Astrocyte (in vitro differentiated cells and primary cell): ENCODE results near the gene MICAL3.

Source experiments
- EZH2 ChIP-seq: IDR thresholded peaks from 2 replicates; pipeline ENCODE4 v1.6.1; 2012; ENCODE audit warnings: mild to moderate bottlenecking, low read length, inconsistent platforms; ENCODE audit not compliant: insufficient read depth
- TF ChIP-seq, protein P1 (sequence below): IDR thresholded peaks from 2 replicates; pipeline ENCODE4 v1.5.1; 2011; ENCODE audit warnings: low read depth, mild to moderate bottlenecking, inconsistent platforms, low read length, moderate library complexity; ENCODE audit not compliant: insufficient read depth

- TF ChIP-seq, protein P1, sequence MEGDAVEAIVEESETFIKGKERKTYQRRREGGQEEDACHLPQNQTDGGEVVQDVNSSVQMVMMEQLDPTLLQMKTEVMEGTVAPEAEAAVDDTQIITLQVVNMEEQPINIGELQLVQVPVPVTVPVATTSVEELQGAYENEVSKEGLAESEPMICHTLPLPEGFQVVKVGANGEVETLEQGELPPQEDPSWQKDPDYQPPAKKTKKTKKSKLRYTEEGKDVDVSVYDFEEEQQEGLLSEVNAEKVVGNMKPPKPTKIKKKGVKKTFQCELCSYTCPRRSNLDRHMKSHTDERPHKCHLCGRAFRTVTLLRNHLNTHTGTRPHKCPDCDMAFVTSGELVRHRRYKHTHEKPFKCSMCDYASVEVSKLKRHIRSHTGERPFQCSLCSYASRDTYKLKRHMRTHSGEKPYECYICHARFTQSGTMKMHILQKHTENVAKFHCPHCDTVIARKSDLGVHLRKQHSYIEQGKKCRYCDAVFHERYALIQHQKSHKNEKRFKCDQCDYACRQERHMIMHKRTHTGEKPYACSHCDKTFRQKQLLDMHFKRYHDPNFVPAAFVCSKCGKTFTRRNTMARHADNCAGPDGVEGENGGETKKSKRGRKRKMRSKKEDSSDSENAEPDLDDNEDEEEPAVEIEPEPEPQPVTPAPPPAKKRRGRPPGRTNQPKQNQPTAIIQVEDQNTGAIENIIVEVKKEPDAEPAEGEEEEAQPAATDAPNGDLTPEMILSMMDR, result no peak
- no peak for TF ChIP-seq EZH2
These were observed 74.5 kb downstream of the MICAL3 start for GRCh38 chr22:17949642-17950473.
